HG02610 (cell line): ENCODE measurements around the gene ZFAND3.
A peak's percentile ranks its signal among the peaks of the same experiment; 100 is the strongest.

Experiments
- ATAC-seq: cut with Tn5 transposase; IDR thresholded peaks from one replicate; pipeline ENCODE4 v1.9.1; 2021; ENCODE audit warnings: mild to moderate bottlenecking, moderate library complexity; ENCODE audit not compliant: unreplicated experiment

The ZFAND3 gene, protein sequence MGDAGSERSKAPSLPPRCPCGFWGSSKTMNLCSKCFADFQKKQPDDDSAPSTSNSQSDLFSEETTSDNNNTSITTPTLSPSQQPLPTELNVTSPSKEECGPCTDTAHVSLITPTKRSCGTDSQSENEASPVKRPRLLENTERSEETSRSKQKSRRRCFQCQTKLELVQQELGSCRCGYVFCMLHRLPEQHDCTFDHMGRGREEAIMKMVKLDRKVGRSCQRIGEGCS

DNA sequence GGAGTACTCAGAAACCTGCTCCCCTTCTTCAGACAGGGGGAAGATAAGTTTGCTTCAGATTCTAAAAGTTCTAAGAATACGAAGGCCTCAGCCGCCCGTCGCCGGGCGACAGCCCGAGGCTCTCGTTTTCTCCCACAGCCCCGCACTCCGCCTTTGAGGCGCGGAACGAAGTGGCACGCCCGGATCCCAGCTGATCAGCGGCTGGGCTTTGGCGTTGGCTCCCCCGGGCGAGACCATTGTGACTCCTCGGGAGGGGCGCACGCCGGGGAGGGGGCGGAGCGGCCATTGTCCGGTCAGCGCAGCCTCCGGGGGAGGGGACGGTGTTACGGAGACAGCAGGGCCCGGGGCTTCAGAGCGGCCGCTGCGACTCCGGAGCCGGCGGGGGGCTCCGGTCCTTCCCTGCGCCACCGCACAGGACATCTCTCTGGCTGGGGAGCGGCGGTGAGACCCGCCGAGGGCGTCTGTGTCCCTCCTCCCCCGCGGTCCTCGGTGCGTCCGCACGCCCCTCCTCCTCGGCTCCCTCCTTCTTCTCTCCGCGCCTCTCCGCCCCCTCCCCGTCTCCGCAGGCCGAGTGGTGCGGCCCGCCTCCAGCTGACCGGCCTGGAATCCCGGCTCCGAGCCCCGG lies at the start of gene ZFAND3:
Gene ZFAND3, plus strand, starts transcription at position 551 of the 625 bp plus-strand sequence. CDS start 219 bp downstream, outside the sequence.
- ATAC-seq: peak; percentile 82

DNA sequence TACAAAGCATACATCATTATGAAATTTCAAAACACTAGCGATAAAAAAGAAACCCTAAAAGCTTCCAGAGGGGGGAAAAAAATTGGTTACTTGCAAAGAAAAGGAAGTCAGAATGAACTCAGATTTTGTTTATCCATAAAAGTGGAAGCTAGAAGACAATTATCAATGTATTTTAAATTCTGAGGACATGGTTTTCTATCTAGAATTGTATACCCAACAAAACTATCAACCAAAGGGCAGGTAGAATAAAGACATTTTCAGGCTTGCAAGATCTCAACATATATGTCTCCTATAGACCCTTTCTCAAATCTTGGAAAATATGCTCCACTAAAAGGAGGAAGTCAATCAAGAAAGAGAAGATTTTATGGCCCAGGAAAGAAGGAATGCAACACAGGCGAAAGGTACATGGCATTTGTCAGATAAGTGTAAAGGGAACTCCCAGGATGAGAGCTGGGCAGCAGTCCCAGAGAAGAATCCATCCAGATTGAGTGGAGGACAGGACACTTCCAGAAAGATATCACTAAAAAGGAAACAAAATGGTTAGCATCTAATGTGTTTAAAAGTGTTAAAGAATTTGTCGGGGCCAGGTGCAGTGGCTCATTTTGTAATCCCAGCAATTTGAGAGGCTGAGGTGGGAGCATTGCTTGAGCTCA lies 45.4 kb upstream of the ZFAND3 start:
- no peak for ATAC-seq

DNA sequence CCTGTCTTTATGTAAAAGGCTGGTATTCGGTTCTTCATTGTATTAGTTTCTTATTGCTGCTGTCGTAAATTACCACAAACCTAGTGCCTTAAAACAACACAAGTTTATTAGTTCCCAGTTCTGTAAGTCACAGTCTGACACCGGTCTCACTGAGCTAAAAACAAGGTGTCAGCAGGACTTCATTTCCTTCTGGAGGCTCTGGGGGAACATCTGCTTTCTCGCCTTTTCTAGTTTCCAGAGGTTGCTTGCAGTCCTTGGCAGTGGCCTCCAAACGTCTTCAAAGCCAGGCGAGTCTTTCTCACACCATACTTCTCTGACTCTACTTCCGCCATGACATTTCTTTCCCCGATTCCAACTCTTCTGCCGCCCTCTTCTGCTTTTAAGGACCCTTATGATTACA lies 43.0 kb upstream of the ZFAND3 start:
- no peak for ATAC-seq

GRCh38 chr6:37777272-37777834 lies 42.2 kb upstream of the ZFAND3 start:
- ATAC-seq: no peak

GRCh38 chr6:37779111-37779800 lies 40.3 kb upstream of the ZFAND3 start:
- no peak for ATAC-seq

DNA sequence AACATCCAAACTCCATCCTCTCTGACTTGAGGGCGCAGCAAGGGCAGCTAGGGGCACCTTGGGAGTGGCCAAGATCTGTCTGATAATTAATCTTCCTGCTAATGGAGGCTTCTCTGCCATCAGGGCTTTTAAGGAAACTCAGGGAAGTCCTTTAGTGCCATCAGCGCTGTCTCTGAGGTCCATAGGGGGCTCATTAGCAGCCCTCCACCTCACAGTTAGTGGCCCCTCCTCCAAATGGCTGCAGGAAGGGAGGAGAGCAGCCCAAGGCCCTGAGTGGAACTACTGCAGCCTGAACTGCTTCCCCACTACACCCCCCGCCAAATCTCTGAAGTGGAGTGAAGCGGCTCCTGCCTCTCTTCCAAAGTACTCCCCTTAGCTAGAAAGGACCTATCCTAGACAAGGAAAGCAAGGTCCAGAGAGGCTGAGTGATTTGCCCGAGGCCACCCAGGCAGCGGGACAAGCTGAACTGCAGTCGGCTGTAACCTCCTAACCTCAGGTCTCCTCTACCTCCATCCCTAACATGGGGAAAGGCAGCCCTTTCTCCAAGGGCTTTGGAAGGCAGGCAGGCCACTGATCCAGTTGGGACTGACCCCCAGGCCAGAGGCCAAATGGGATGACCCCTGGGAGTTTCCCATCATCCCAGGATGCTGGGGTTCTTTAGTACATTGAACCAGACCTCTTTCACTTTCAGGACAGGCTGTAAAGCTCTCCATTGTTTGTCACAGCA lies 39.5 kb upstream of the ZFAND3 start:
- no peak for ATAC-seq

GRCh38 chr6:37781788-37782187 lies 37.7 kb upstream of the ZFAND3 start:
- ATAC-seq: no peak

DNA sequence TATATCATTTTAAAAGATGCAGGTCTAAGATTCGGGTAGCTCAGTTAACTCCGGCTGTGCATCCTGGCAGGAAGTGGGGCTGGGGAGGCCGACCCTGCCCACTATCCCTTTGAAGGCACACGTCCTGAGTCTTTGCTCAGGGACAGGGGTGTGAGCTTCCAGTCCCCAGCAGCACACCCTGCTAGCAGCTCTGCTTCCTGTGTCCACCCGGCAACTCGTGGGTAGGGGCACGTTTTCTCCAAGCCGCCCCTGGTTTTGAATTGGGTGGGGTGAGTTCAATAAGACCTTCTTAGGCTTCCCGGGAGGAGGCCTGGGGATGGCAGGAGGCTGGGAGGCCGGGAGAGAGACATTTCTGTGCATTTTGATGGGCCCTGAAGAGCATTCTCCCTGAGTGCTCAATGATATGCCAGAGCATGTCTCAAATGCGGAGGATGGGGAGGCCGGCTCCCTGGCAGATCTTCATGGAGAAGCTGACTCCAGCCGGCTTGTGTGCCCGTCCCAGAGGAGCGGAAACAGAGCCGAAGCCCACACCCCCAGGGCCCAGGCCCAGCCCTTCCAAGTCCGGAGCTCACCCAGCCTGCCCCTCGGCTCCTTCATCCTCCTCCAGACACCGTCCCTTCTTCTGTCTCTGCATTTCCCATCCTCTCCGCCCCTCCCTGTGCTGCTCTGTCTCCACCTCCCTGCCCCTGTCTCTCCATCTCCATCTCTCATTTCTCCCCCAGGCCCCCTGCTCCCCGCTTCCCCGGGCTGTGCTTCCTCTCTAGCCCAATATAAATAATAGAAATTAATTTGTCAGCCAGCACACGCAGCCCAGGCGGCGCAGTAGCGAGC lies 36.3 kb upstream of the ZFAND3 start:
- ATAC-seq: no peak

DNA sequence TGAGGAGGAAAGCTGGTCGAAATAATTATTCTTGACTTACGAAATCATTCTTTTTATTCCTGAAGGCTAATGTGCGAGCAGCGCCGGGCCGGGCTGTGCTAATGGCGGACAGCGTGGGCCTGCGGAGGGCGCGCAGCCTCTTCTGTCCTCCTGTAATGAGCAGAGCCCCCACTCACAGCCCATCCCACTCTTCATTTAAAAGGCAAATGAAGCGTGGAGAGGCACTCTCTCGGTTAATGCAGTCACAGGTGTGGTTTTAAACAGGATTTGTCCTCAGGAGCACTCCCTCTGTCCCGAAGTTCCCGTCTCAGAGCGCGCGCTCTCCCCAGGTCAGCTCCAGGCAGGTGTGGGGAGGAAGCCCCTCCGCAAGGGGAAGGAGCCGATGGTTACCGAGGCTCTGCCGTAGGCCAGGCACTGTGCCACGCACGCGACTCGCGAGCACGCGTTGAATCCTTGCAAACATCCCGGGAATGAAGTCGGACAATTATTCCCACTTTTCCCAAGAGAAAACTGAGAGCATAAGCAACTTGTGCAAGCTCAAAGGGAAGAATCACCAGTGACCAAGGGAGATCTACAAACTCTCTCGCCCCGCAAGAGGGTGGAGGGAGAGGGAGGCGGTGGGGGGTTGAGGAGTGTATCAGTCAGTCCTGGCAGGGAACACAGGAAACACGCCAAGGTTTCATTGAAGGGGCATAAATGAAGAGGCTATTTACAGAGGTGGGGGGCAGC lies 35.5 kb upstream of the ZFAND3 start:
- no peak for ATAC-seq

DNA sequence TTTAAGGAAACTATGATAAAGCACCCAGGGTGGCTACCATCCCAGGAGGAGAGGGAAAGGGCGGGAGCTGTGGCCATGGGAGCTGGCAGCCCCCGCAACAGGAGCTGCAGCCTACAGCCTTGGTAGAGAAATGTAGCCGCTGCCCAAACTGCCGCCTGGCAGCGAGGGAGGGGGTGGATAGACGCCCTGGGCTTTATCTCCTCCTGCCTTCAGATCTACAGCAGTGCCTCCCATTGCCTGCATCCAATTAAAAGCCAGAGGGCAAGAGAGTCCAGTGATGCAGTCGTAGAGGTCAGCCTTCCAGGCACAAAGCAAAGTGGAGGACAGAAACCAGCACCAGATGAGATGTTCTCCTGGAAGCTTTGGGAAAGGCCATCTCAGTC lies 35.0 kb upstream of the ZFAND3 start:
- no peak for ATAC-seq

- ATAC-seq: no peak
Observed at GRCh38 chr6:37785002-37785662, 34.4 kb upstream of the ZFAND3 start.

- ATAC-seq: no peak
Observed at GRCh38 chr6:37785663-37786270, 33.8 kb upstream of the ZFAND3 start.

DNA sequence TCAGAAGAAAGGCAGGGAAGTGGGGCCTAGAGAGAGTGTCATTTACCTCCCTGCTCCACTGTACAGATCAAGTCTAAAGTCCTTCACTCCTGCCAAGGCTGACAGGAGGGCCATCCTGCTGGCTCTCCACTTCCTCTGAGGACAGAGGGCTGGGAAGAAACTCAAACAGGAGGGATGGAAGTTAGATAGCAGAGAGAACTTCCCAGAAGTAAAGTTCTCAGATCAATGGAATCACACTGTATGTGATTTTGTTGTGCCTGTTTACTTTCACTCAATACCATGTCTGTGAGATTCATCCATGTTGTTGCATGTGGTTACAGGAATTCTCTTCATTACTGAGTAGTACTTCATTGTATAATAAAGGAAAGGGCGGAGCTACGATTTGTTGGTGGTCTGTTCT lies 32.3 kb upstream of the ZFAND3 start:
- ATAC-seq: no peak

DNA sequence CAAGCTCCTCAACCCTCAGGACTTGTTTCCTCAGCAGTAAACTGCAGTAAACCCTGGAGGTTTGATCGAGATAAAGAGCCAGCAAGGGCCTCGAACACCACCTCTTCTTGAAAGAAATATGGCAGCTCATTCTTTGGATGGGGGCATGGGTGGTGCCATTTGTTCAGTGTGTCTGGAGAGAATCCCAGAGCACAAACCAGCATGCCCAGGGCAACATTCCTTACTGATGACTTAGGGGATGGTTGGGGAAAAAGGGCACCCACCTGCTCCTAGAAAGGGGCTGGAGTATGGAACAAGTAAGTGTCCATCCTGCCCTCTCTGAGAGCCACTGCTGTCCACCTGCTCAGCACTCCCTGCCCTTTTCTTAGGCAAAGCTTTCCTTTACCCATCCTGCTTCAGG lies 31.3 kb upstream of the ZFAND3 start:
- no peak for ATAC-seq

- ATAC-seq: peak; percentile 97
Observed at GRCh38 chr6:37791156-37791919, 28.2 kb upstream of the ZFAND3 start.

GRCh38 chr6:37792457-37793033 lies 27.0 kb upstream of the ZFAND3 start:
- ATAC-seq: no peak

GRCh38 chr6:37793067-37793466 lies 26.5 kb upstream of the ZFAND3 start:
- no peak for ATAC-seq
